Fibroblast of the aortic adventitia (primary cell): ENCODE data around the gene BAHD1. TPM values are rescaled to one million over a fixed set of nuclear protein-coding genes. Genes with fewer than 3 reads are reported as not detected.

Experiments
- DNase-seq: peaks from one replicate; pipeline ENCODE4 v3.0.0-alpha.2; 2010; ENCODE audit warnings: low read depth
- H3K4me3 ChIP-seq: 2 replicates; pipeline ENCODE4 v1.5.1; 2011; ENCODE audit warnings: low read depth, mild to moderate bottlenecking, control low read depth, low read length, moderate library complexity
- CTCF ChIP-seq: IDR thresholded peaks from 2 replicates; pipeline ENCODE4 v1.5.1; 2011; ENCODE audit warnings: mild to moderate bottlenecking, low read length, control low read depth, inconsistent platforms; ENCODE audit not compliant: insufficient read depth
- total RNA-seq: library from RNA; depleted of rRNA; stranded (reverse); fragments of >200 nt; gene quantifications from 2 replicates; pipeline ENCODE4 v1.2.3, GENCODE V29; 2012; ENCODE audit warnings: low replicate concordance

BAHD1 gene
- total RNA-seq, 1 donor = 9.0 TPM

- peak; percentile 65 for DNase-seq
- TF ChIP-seq CTCF = peak; percentile 98
- peak overlapping the region; percentile 22 for H3K4me3 ChIP-seq
Observed at GRCh38 chr15:40421246-40422157, 19.3 kb upstream of the BAHD1 start.

- TF ChIP-seq CTCF = no peak
- no peak for DNase-seq
- no peak overlapping the region for H3K4me3 ChIP-seq
Observed at GRCh38 chr15:40424483-40425115, 16.2 kb upstream of the BAHD1 start.

GRCh38 chr15:40425681-40426080 lies 15.1 kb upstream of the BAHD1 start:
- TF ChIP-seq CTCF = no peak
- DNase-seq = no peak

DNA sequence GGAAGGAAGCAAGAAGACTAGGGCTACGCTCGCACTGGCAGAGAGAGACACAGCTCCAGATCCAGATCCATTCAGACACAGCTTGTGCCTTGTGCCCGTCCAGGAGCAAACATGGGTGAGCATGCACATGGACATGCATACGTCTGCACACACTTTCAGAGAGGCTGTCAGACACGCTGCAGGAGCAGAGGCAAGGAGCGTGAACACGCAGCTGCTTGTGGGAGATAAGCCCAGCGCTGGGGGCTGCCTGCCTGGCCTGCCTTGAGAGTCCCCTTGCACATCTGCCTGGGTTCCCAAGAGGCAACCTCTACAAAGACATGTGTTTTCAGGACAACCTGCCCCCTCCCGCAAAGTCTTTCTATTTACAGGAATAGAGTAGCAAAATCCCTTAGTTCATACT lies 13.6 kb upstream of the BAHD1 start:
- DNase-seq = no peak
- H3K4me3 ChIP-seq = no peak overlapping the region
- TF ChIP-seq CTCF = no peak

More at GRCh38 chr15:40425681-40426080, 15.1 kb upstream of the BAHD1 start:
- H3K4me3 ChIP-seq = no peak overlapping the region

- H3K4me3 ChIP-seq = no peak overlapping the region
- no peak for DNase-seq
- no peak for TF ChIP-seq CTCF
Observed at GRCh38 chr15:40428185-40428584, 12.6 kb upstream of the BAHD1 start.

- H3K4me3 ChIP-seq = no peak overlapping the region
- DNase-seq = no peak
- no peak for TF ChIP-seq CTCF
Observed at GRCh38 chr15:40429068-40429710, 11.6 kb upstream of the BAHD1 start.
